SH-SY5Y (cell line): ENCODE data around the gene WEE1.

Experiments
- GATA2 ChIP-seq: IDR thresholded peaks from 2 replicates; pipeline ENCODE4 v1.6.1; 2011; ENCODE audit warnings: mild to moderate bottlenecking, low read depth, low read length
- GATA3 ChIP-seq: IDR thresholded peaks from 2 replicates; pipeline ENCODE4 v1.6.1; 2011; ENCODE audit warnings: low read depth, mild to moderate bottlenecking, low read length, moderate library complexity

GRCh38 chr11:9616858-9617257 is 43.4 kb downstream of the WEE1 start:
- no peak for TF ChIP-seq GATA2
- no peak for TF ChIP-seq GATA3
